HG03025 (cell line): ENCODE results near the gene MAN1A1.
A peak's percentile ranks its signal among the peaks of the same experiment; 100 is the strongest.

Source experiments
- ATAC-seq: cut with Tn5 transposase; IDR thresholded peaks from one replicate; pipeline ENCODE4 v1.9.1; 2021; ENCODE audit warnings: mild to moderate bottlenecking, moderate library complexity; ENCODE audit not compliant: unreplicated experiment, low FRiP score

Gene MAN1A1

GRCh38 chr6:119243037-119243436, 106.5 kb downstream of the MAN1A1 start:
- ATAC-seq, result no peak

- no peak for ATAC-seq
Measured at GRCh38 chr6:119241540-119242309, 107.8 kb downstream of the MAN1A1 start.

GRCh38 chr6:119241111-119241465, 108.5 kb downstream of the MAN1A1 start:
- peak; percentile 50 for ATAC-seq

GRCh38 chr6:119240257-119241110, 109.1 kb downstream of the MAN1A1 start:
- peak; percentile 10 for ATAC-seq

GRCh38 chr6:119237177-119237715, 112.3 kb downstream of the MAN1A1 start:
- no peak for ATAC-seq

- no peak for ATAC-seq
Measured at GRCh38 chr6:119234941-119235340, 114.6 kb downstream of the MAN1A1 start.

GRCh38 chr6:119234457-119234856, 115.1 kb downstream of the MAN1A1 start:
- ATAC-seq, result no peak

- ATAC-seq, result no peak
Measured at GRCh38 chr6:119233312-119233984, 116.1 kb downstream of the MAN1A1 start.

- no peak for ATAC-seq
Measured at GRCh38 chr6:119231394-119231793, 118.2 kb downstream of the MAN1A1 start.

- ATAC-seq, result no peak
Measured at GRCh38 chr6:119230160-119230559, 119.4 kb downstream of the MAN1A1 start.

GRCh38 chr6:119227377-119227776, 122.2 kb downstream of the MAN1A1 start:
- ATAC-seq, result no peak

- ATAC-seq, result no peak
Measured at GRCh38 chr6:119226089-119226488, 123.5 kb downstream of the MAN1A1 start.

- no peak for ATAC-seq
Measured at GRCh38 chr6:119224095-119224701, 125.4 kb downstream of the MAN1A1 start.

GRCh38 chr6:119220452-119220851, 129.1 kb downstream of the MAN1A1 start:
- ATAC-seq, result no peak

GRCh38 chr6:119218548-119218947, 131.0 kb downstream of the MAN1A1 start:
- no peak for ATAC-seq

GRCh38 chr6:119215885-119216590, 133.5 kb downstream of the MAN1A1 start:
- ATAC-seq, result no peak

- ATAC-seq, result no peak
Measured at GRCh38 chr6:119215309-119215708, 134.3 kb downstream of the MAN1A1 start.

GRCh38 chr6:119210596-119210995, 139.0 kb downstream of the MAN1A1 start:
- ATAC-seq, result no peak

- no peak for ATAC-seq
Measured at GRCh38 chr6:119209452-119210205, 139.9 kb downstream of the MAN1A1 start.
